Activated naive CD8-positive, alpha-beta T cell (primary cell): Measurements from ENCODE around the gene PRR16.

Experiments
- H3K27ac Mint-ChIP-seq: one replicate; pipeline ENCODE4 v1.8.0; 2021; ENCODE audit warnings: mixed read lengths
- H3K27me3 Mint-ChIP-seq: one replicate; pipeline ENCODE4 v1.8.0; 2021; ENCODE audit warnings: mixed read lengths
- H3K36me3 Mint-ChIP-seq: one replicate; pipeline ENCODE4 v1.8.0; 2021; ENCODE audit warnings: mixed read lengths
- H3K4me1 Mint-ChIP-seq: one replicate; pipeline ENCODE4 v1.8.0; 2021; ENCODE audit warnings: low read depth, mixed read lengths
- H3K4me3 Mint-ChIP-seq: one replicate; pipeline ENCODE4 v1.8.0; 2021; ENCODE audit warnings: mild to moderate bottlenecking, mixed read lengths
- H3K9me3 Mint-ChIP-seq: one replicate; pipeline ENCODE4 v1.8.0; 2021; ENCODE audit warnings: low read depth, mixed read lengths

The PRR16 gene

GRCh38 chr5:120706877-120707276 lies 242.8 kb downstream of the PRR16 start:
- Mint-ChIP-seq H3K27ac (no peak overlapping the region), H3K4me1 (no peaks in the 10 kb centered on the region), H3K27me3 (peaks cover under 1% of the 10 kb centered on the region), H3K36me3 (no peaks in the 10 kb centered on the region), H3K4me3 (no peak overlapping the region), H3K9me3 (peaks cover 13% of the 10 kb centered on the region)

GRCh38 chr5:120717381-120717780 lies 253.3 kb downstream of the PRR16 start:
- no peaks in the 10 kb centered on the region for H3K4me1 Mint-ChIP-seq
- H3K27me3 Mint-ChIP-seq: no peaks in the 10 kb centered on the region
- no peak overlapping the region for H3K4me3 Mint-ChIP-seq
- H3K9me3 Mint-ChIP-seq: peaks cover 5% of the 10 kb centered on the region
- H3K27ac Mint-ChIP-seq: no peak overlapping the region
- no peaks in the 10 kb centered on the region for H3K36me3 Mint-ChIP-seq

GRCh38 chr5:120730214-120730613 lies 266.1 kb downstream of the PRR16 start:
- peaks cover 10% of the 10 kb centered on the region for H3K9me3 Mint-ChIP-seq
- no peak overlapping the region for H3K4me3 Mint-ChIP-seq
- no peak overlapping the region for H3K27ac Mint-ChIP-seq
- no peaks in the 10 kb centered on the region for H3K36me3 Mint-ChIP-seq
- no peaks in the 10 kb centered on the region for H3K27me3 Mint-ChIP-seq
- no peaks in the 10 kb centered on the region for H3K4me1 Mint-ChIP-seq

- Mint-ChIP-seq H3K36me3 (no peaks in the 10 kb centered on the region), H3K27me3 (no peaks in the 10 kb centered on the region), H3K4me1 (no peaks in the 10 kb centered on the region), H3K27ac (no peak overlapping the region), H3K4me3 (no peak overlapping the region), H3K9me3 (peaks cover 14% of the 10 kb centered on the region)
These were observed 269.9 kb downstream of the PRR16 start for GRCh38 chr5:120734033-120734432.

- H3K27me3 Mint-ChIP-seq: no peaks in the 10 kb centered on the region
- H3K36me3 Mint-ChIP-seq: no peaks in the 10 kb centered on the region
- H3K27ac Mint-ChIP-seq: no peak overlapping the region
These were observed 271.0 kb downstream of the PRR16 start for GRCh38 chr5:120735076-120735475.

More at GRCh38 chr5:120735076-120735475, 271.0 kb downstream of the PRR16 start:
- no peaks in the 10 kb centered on the region for H3K4me1 Mint-ChIP-seq
- peaks cover 14% of the 10 kb centered on the region for H3K9me3 Mint-ChIP-seq
- H3K4me3 Mint-ChIP-seq: no peak overlapping the region
